AG10803 (cell line): Measurements from ENCODE around the gene PNO1.

Experiments
- DNase-seq: peaks from one replicate; pipeline ENCODE4 v3.0.0; 2010; ENCODE audit warnings: low read depth
- H3K4me3 ChIP-seq: 2 replicates; pipeline ENCODE4 v1.5.1; 2011; ENCODE audit warnings: mild to moderate bottlenecking, low read length, control low read depth
- CTCF ChIP-seq: conservative IDR thresholded peaks from 2 replicates; pipeline ENCODE4 v1.5.1; 2011; ENCODE audit warnings: mild to moderate bottlenecking, low read length, control low read depth, inconsistent platforms

Gene PNO1

DNA sequence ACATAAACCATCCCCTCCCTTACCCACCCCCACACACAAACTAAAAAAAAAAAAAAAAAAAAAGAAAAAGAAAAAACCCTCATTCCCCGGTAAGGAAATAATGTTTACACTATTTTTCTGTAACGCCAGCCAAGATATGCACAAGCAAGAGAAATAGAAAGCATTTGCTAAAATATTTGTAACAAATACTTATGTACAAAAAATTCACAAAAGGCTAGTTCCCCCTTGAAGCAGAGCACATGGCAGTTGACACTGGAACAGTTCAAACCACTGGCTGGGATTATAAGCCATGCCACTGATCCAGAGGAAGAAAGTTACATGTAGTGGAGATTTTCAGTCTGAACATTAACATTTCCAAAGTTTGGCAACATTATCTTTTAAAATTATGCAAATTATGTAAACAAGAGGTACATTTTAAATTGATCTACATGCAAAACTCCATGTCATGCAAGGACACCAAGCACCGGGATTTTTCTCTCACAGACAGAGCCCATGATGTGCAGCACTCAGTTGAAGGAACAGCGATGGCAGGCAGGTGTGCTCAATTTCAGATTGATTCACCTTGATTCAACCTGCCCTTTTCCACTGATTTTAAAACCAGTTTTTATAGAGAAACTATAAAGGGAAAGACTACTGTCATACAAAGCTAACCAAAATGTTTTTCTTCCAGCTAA, 21.4 kb downstream of the PNO1 start:
- H3K4me3 ChIP-seq: no peak overlapping the region
- no peak for DNase-seq
- no peak for TF ChIP-seq CTCF

GRCh38 chr2:68182902-68183301, 25.2 kb downstream of the PNO1 start:
- no peak for TF ChIP-seq CTCF

GRCh38 chr2:68185541-68186164, 28.0 kb downstream of the PNO1 start:
- no peak overlapping the region for H3K4me3 ChIP-seq

More at GRCh38 chr2:68182902-68183301, 25.2 kb downstream of the PNO1 start:
- DNase-seq: no peak
- H3K4me3 ChIP-seq: no peak overlapping the region

GRCh38 chr2:68187329-68187728, 29.6 kb downstream of the PNO1 start:
- TF ChIP-seq CTCF: no peak
- DNase-seq: no peak
- H3K4me3 ChIP-seq: no peak overlapping the region

More at GRCh38 chr2:68185541-68186164, 28.0 kb downstream of the PNO1 start:
- DNase-seq: peak; percentile 22
- peak; percentile 66 for TF ChIP-seq CTCF

DNA sequence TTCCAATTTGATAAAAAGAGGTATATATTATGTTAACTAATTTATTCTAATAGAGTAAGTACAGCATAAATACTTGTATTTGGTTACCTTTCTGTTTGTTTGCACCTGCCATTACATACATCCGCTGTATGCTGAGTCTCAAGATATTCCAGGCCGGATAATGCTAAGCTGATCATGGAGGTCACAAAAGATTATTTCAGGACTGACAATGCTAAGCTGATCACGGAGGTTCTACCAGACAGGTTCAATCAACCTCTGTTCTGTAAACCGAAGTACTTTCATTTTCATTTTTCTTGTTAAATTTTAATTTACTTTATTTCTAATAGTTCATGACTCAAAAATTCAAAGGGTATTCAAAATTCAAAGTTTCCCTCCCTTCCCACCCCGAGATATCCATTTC, 31.1 kb downstream of the PNO1 start:
- H3K4me3 ChIP-seq: no peak overlapping the region
- no peak for TF ChIP-seq CTCF

DNA sequence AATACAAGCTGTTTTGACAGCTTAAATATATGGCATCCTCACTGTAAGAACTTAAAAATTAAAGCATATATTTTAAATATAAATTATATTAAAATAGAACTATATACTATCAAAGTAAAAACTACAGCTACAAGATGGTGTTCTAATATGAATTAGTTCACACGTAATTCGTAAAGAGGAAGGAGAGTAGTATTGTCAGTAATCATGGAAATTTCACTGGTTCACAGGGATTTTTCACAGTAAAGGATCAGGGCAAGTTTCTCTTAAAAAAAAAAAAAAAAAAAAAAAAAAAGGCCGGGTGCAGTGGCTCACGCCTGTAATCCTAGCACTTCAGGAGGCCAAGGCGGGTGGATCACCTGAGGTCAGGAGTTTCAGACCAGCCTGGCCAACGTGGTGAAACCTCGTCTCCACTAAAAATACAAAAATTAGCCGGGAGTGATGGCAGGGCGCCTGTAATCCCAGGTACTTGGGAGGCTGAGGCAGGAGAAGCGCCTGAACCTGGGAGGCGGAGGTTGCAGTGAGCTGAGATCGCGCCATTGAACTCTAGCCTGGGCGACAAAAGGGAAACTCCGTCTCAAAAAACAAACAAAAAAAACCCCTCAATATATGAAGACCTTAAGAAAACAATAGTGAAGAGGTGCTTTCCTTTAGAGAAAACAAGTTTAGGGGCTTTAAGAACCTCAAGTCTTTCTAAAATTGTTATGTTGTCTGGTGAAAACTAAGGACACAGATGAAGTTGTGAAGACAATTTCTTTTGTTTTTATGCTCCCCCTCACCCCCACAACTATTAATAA, 32.5 kb downstream of the PNO1 start:
- no peak for DNase-seq
- H3K4me3 ChIP-seq: no peak overlapping the region
- no peak for TF ChIP-seq CTCF

More for the DNA sequence above, 31.1 kb downstream of the PNO1 start:
- no peak for DNase-seq
